ENCODE data around the gene PADI3.

GRCh38 chr1:17290553-17290952 lies 41.7 kb downstream of the PADI3 start:
- TF ChIP-seq SIX5 (IDR thresholded peaks at IDR 0.05; ENCODE audit: low read depth, low read length) (no peak), YY1 (IDR thresholded peaks at IDR 0.05; ENCODE audit: low read depth, low read length) (no peak)

Data from H1 (cell line).